Activated CD8-positive, alpha-beta memory T cell treated with anti-CD3 and anti-CD28 coated beads, Interleukin-2, amount 50 U/mL, for 4 hours (primary cell): Measurements from ENCODE around the gene PDXK.
A peak's percentile ranks its signal among the peaks of the same experiment; 100 is the strongest.

Source experiments
- DNase-seq: peaks from one replicate; pipeline ENCODE4 v3.0.0-alpha.2; 2020

PDXK gene

DNA sequence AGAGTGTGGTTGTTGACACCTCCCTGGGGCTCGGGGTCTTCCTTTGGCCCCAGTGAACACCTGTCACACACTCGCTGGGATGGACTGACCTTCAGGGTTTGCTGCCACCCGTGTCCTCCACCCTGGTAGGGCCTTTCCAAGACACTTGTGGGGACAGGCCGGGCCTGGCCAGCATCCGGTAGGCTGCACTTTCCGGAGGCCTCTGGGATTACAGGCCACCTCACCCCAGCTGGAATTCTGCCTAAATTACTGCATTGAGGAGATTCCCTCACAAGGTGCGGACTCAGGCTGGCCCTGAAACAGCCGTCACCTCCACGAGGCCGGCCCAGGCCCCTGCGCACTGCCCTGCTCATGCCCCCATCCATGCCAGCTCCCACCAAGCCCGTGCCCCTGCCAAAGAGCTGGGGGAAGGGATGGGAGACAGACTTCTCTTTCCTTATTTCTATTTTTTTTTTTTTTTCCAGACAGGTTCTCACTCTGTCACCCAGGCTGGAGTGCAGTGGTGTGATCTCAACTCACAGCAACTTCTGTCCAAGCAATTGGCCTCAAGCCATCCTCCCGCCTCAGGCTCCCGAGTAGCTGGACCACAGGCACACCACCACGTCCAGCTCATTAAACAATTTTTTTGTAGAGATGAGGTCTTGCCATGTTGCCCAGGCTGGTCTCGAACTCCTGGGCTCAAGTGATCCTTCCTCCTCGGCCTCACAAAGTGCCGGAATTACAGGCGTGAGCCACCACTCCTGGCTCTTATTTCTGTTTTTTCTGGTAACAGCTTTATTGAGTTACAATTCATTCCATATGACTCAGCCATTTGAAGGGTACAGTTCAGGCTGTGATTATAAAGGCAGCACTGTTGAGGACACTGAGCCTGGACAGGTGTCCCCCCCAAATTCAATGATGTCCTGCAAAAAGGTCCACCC is 45.9 kb downstream of the PDXK start:
- DNase-seq: no peak

DNA sequence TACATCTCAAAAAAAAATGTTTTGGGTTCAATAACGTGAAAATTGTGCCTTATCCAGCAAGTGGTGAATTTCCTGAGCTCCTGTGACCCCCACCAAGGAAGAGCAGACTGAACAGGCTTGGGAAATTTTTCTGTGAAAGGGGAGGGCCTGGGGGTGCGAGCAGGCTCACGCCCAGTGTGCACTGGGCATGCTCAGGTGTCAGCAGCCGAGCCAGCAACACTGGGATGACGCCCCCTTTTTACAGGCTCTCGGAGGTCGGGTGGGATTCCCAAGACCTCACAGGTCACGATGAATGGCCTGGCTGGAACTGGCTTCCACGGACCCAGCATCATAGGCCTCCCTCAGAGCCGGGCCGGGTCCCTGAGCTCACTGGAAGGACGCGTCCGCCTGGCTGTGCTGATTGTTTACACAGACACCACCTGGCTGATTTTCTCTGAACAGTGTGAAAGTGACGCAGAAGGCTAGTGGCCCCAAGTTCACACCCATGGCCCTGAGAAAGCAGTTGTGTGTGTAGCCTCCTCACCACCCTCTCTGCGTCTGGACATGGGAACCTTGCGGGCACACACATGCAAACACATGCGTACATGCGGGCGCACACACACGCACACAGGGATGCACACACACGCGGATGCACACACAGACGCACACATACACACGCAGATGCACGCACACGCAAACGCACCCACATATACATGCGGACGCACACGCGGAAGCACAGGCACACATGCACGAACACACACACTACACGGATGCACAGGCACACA is 48.0 kb downstream of the PDXK start:
- no peak for DNase-seq

DNA sequence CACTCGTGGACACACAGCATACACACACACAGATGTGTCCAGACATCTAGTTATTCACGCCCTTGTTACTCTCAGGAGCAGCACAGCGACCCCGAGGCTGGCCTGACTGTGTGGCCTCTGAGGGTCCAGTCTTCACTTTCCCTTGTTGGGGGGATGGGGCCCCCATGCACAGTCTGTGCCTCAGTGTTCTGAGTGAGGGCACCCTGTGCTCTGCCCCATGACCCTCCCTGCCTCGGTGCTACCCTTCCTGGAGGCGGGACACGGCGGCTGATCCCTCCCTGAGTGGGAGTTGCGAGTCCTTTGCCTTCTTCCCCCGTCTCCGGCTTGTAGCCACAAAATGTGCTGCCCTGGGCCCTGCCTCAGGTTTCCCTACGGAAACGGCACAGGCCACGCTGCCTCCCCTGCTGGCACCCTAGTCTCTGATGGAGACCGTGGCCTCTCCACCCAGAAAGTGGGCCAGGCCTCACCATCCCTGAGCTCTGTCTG is 48.6 kb downstream of the PDXK start:
- no peak for DNase-seq

GRCh38 chr21:43767984-43768867 is 49.3 kb downstream of the PDXK start:
- DNase-seq: no peak

DNA sequence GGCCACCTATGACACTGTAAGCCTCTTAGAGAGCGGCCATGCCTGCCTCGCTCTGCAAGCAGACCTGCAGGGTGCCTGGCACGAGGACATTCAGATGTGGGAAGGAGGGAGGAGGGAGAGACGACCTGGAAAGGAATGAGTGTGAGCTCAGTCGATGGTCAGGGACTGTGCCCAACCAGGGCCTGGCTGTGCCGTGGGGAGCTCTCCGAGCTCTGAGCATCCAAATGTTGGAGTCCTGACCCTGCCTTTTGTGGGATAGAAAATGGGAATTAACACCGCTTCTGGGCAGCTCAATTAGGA is 49.9 kb downstream of the PDXK start:
- DNase-seq: no peak

DNA sequence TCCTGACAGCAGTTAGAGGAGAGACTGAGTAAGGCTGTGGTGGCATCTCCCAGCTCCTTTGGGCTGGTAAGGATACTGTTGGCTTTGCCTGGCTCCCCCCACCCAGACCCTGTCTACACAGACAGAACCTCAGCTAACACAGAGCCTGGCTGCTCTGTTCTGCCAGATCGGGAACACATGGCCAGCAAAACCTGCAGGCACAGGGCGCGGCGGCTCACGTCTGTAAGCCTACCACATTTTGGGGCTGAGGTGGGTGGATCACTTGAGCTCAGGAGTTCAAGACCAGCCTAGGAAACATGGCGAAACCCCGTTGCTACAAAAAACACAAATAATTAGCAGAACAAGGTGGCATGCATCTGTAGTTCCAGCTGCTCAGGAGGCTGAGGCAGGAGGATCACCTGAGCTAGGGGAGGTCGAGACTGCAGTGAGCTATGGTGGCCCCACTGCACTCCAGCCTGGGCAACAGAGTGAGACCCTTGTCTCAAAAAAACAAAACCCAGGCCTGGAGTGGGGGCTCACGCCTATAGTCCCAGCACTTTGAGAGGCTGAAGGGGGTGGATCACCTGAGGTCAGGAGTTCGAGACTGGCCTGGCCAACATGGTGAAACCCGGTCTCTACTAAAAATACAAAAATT is 50.5 kb downstream of the PDXK start:
- DNase-seq: no peak

GRCh38 chr21:43770066-43770655 is 51.2 kb downstream of the PDXK start:
- no peak for DNase-seq

DNA sequence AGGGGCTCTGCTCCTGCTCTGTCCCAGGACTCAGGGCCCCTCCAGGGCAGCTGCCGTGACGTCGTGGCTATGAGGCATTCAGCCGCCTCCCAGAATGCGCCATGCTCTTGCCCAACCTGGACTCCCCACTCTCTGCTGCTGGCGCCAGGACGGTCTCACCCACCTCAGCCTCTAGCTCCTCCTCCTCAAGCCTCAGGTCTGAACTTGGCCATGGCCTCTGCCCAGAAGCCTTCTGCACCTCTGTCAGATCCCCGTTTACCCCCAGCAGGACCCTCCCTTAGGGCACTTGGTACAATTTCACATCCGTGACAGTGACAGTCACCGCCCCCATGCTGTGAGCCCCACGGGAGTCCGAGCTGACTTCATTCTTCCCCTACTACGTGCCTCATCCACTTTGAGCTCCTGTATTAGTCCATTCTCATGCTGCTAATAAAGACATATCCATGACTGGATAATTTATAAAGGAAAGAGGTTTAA is 52.3 kb downstream of the PDXK start:
- no peak for DNase-seq

GRCh38 chr21:43771698-43772424 is 52.9 kb downstream of the PDXK start:
- no peak for DNase-seq

- no peak for DNase-seq
Measured at GRCh38 chr21:43772425-43772821, 53.5 kb downstream of the PDXK start.

- no peak for DNase-seq
Measured at GRCh38 chr21:43774163-43774562, 55.2 kb downstream of the PDXK start.

- DNase-seq: no peak
Measured at GRCh38 chr21:43775190-43775589, 56.3 kb downstream of the PDXK start.

- DNase-seq: peak; percentile 86
Measured at GRCh38 chr21:43775795-43776430, 57.0 kb downstream of the PDXK start, which contains the start of gene CSTB. CSTB (minus strand) TSS chr21:43776308; CDS start chr21:43776269, 39 bp downstream.

GRCh38 chr21:43777953-43778352 is 59.0 kb downstream of the PDXK start:
- no peak for DNase-seq

GRCh38 chr21:43778469-43779335 is 59.8 kb downstream of the PDXK start:
- DNase-seq: no peak

- DNase-seq: no peak
Measured at GRCh38 chr21:43779660-43780059, 60.7 kb downstream of the PDXK start.

- no peak for DNase-seq
Measured at GRCh38 chr21:43781846-43782245, 62.9 kb downstream of the PDXK start.

DNA sequence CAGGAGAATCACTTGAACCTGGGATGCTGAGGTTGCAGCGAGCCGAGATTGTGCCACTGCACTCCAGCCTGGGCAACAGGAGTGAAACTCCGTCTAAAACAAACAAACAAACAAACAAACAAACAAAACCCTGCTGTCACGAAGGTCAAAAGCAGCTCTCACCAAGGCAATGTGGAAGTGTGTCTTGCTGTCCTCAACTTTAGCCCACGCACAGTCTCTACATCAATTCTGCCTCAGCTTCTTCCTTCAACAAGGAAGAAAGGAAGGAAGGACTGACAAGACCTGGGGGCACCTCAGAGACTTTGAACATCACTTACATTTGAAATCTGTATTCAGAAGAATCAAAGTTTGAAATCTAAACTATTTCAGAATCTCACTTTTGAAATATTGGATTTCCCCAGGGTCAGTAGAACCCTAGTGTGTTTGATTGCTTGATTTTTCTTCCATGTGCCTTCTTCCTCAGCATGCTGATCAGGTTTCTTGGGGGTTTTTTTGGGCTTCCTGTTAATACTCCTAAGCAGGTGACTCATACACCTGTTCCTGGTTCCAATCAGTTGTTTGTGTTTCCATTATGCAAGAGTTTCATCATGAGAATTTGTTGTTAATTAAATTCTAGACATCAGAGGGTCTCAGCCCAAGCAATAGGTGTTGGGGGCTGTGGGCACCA is 63.6 kb downstream of the PDXK start:
- no peak for DNase-seq

GRCh38 chr21:43783098-43783700 is 64.3 kb downstream of the PDXK start:
- no peak for DNase-seq
